ENCODE data around the gene LARP6. TPM values are rescaled to one million over a fixed set of nuclear protein-coding genes. Genes with fewer than 3 reads are reported as not detected.

Gene LARP6
- polyA plus RNA-seq, 1 donor (not counting 4 experiments of a cell fraction or from before 2014, with no cell fraction given), result 66.1 TPM

GRCh38 chr15:70832176-70832575 is 21.8 kb downstream of the LARP6 start:
- Histone ChIP-seq H3K4me3 (ENCODE audit: control insufficient read depth in 2 of 3, extremely low read depth in 1 of 3, insufficient read depth in 2 of 3, low read depth in 1 of 3, low read length in 3 of 3) (no peak overlapping the region), H3K9me1 (ENCODE audit: control insufficient read depth, extremely low read depth, insufficient read depth, low read length) (no peaks in the 10 kb centered on the region), H3K4me2 (ENCODE audit: control insufficient read depth, extremely low read depth, insufficient read depth, low read depth, low read length) (no peak overlapping the region), H3K9me3 (ENCODE audit: control insufficient read depth, low read depth, low read length) (no peaks in the 10 kb centered on the region), H3K27ac (ENCODE audit: control insufficient read depth, insufficient read depth, low read length) (no peak overlapping the region), H3K27me3 (ENCODE audit: control insufficient read depth, extremely low read depth, insufficient read depth, low read length) (no peaks in the 10 kb centered on the region), H4K20me1 (ENCODE audit: control insufficient read depth, extremely low read depth, insufficient read depth, low read length) (no peaks in the 10 kb centered on the region), H2AFZ (ENCODE audit: control insufficient read depth, low read length) (no peak overlapping the region), H3K9ac (ENCODE audit: control insufficient read depth, extremely low read depth, insufficient read depth, low read length) (no peak overlapping the region), H3K79me2 (ENCODE audit: control insufficient read depth, insufficient read depth, low read length) (no peaks in the 10 kb centered on the region), H3K4me1 (ENCODE audit: control insufficient read depth, extremely low read depth, insufficient read depth, low read length) (peaks cover 16% of the 10 kb centered on the region), H3K36me3 (ENCODE audit: control insufficient read depth in 2 of 2, extremely low read depth in 1 of 2, insufficient read depth in 2 of 2, low read length in 2 of 2) (peaks cover 10 to 27% of the 10 kb centered on the region in 2 experiments)
- no peak for TF ChIP-seq CTCF (optimal IDR thresholded peaks at IDR 0.05 in 1 of 3, IDR thresholded peaks at IDR 0.05 in 1 of 3, conservative IDR thresholded peaks at IDR 0.05 in 1 of 3; ENCODE audit: extremely low read depth in 1 of 3, insufficient read depth in 2 of 3, low read length in 3 of 3)
- TF ChIP-seq EZH2 (IDR thresholded peaks at IDR 0.05; ENCODE audit: low read length), result no peak
- dilution Hi-C loops (cut with MboI; ENCODE audit: extremely low pct_ligation_motif_present, low sequenced_read_pairs), result no loop called here
- DNase-seq (ENCODE audit: low read depth, low spot score), result no peak
- FAIRE-seq, result no peak

GRCh38 chr15:70831094-70831911 is 22.7 kb downstream of the LARP6 start:
- H3K79me2 ChIP-seq (ENCODE audit: control insufficient read depth, insufficient read depth, low read length), result no peaks in the 10 kb centered on the region
- no peaks in the 10 kb centered on the region for H4K20me1 ChIP-seq (ENCODE audit: control insufficient read depth, extremely low read depth, insufficient read depth, low read length)
- no peaks in the 10 kb centered on the region for H3K27me3 ChIP-seq (ENCODE audit: control insufficient read depth, extremely low read depth, insufficient read depth, low read length)
- no peak overlapping the region for H3K4me2 ChIP-seq (ENCODE audit: control insufficient read depth, extremely low read depth, insufficient read depth, low read depth, low read length)
- H3K36me3 ChIP-seq (ENCODE audit: control insufficient read depth in 2 of 2, extremely low read depth in 1 of 2, insufficient read depth in 2 of 2, low read length in 2 of 2), result peaks cover 10 to 26% of the 10 kb centered on the region in 2 experiments
- H2AFZ ChIP-seq (ENCODE audit: control insufficient read depth, low read length), result no peak overlapping the region
- no peak overlapping the region for H3K4me3 ChIP-seq (ENCODE audit: control insufficient read depth in 2 of 3, extremely low read depth in 1 of 3, insufficient read depth in 2 of 3, low read depth in 1 of 3, low read length in 3 of 3)
- DNase-seq (ENCODE audit: low read depth, low spot score), result no peak
- dilution Hi-C loops (cut with MboI; ENCODE audit: extremely low pct_ligation_motif_present, low sequenced_read_pairs), result no loop called here
- TF ChIP-seq CTCF (optimal IDR thresholded peaks at IDR 0.05 in 1 of 3, IDR thresholded peaks at IDR 0.05 in 1 of 3, conservative IDR thresholded peaks at IDR 0.05 in 1 of 3; ENCODE audit: extremely low read depth in 1 of 3, insufficient read depth in 2 of 3, low read length in 3 of 3), result no peak
- TF ChIP-seq EZH2 (IDR thresholded peaks at IDR 0.05; ENCODE audit: low read length), result no peak
- H3K9me1 ChIP-seq (ENCODE audit: control insufficient read depth, extremely low read depth, insufficient read depth, low read length), result no peaks in the 10 kb centered on the region
- no peaks in the 10 kb centered on the region for H3K9me3 ChIP-seq (ENCODE audit: control insufficient read depth, low read depth, low read length)
- peaks cover 23% of the 10 kb centered on the region for H3K4me1 ChIP-seq (ENCODE audit: control insufficient read depth, extremely low read depth, insufficient read depth, low read length)
- H3K9ac ChIP-seq (ENCODE audit: control insufficient read depth, extremely low read depth, insufficient read depth, low read length), result no peak overlapping the region
- H3K27ac ChIP-seq (ENCODE audit: control insufficient read depth, insufficient read depth, low read length), result no peak overlapping the region
- no peak for FAIRE-seq

Data from keratinocyte (primary cell).